Testis (tissue), 3 donors: ENCODE results near the gene BEAN1. TPM values are rescaled to one million over a fixed set of nuclear protein-coding genes. Genes with fewer than 3 reads are reported as not detected.

ENCODE experiments used
- DNase-seq: peaks from one replicate; pipeline ENCODE4 v3.0.0-alpha.2; 2019
- H3K27ac ChIP-seq, 2 donors: fragments of 200-600 bp; sonication (generic); one replicate each; pipeline ENCODE4 v1.5.1; 2019
- H3K27me3 ChIP-seq: fragments of 200-600 bp; sonication (generic); one replicate; pipeline ENCODE4 v1.5.1; 2019
- H3K36me3 ChIP-seq: fragments of 200-600 bp; sonication (generic); one replicate; pipeline ENCODE4 v1.5.1; 2017; ENCODE audit warnings: low read depth; ENCODE audit errors: missing control alignments
- H3K4me1 ChIP-seq: fragments of 200-600 bp; sonication (generic); one replicate; pipeline ENCODE4 v1.5.1; 2019
- H3K4me3 ChIP-seq, 2 donors: fragments of 200-600 bp; sonication (generic); one replicate each; pipeline ENCODE4 v1.5.1; 2017 to 2019
- H3K9me3 ChIP-seq: fragments of 200-600 bp; sonication (generic); one replicate; pipeline ENCODE4 v1.5.1; 2017
- CTCF ChIP-seq, 3 experiments: fragments of 450-650 bp in 2 of 3; fragments of 200-600 bp in 1 of 3; sonication (generic) in 1 of 3; IDR thresholded peaks; one replicate each; pipeline ENCODE4 v1.5.1; 2016 to 2019; ENCODE audit warnings: antibody characterized with exemption in 3 of 3, mild to moderate bottlenecking in 2 of 3, moderate library complexity in 1 of 3
- POLR2A ChIP-seq: fragments of 450-650 bp; IDR thresholded peaks from one replicate; pipeline ENCODE4 v1.6.1; 2017; ENCODE audit warnings: antibody characterized with exemption, mild to moderate bottlenecking, moderate library complexity
- WGBS, 2 donors: methylation state at CpG; one replicate each; pipeline ENCODE4 v1.1.5; 2018; 5-methylcytosine and 5-hydroxymethylcytosine counted together
- intact Hi-C: fragments of 100-400 bp; cut with DNase I; formaldehyde crosslinking; loops from one replicate; pipeline ENCODE4 v1.15.1; 2023; ENCODE audit warnings: low total_unique reads
- polyA plus RNA-seq: library from polyadenylated mRNA; stranded (reverse); fragments of 350-450 nt; fragmentation: Illumina TruSeq; extraction: RNeasy Lipid Tissue Mini Kit (QIAGEN cat#74804); gene quantifications from one replicate; pipeline ENCODE4 v1.2.3, GENCODE V29; 2014; ENCODE audit warnings: low read depth, low replicate concordance; ENCODE audit not compliant: insufficient read depth
- total RNA-seq, 2 donors: library from RNA; depleted of rRNA; stranded (reverse); fragments of >200 nt; gene quantifications; one replicate each; pipeline ENCODE4 v1.2.3, GENCODE V29; 2016

Gene BEAN1
- total and polyA plus RNA-seq, 3 donors from 2014 or later: 4.2 to 18.0 (median 6.1) TPM

GRCh38 chr16:66401610-66402009 is 25.5 kb upstream of the BEAN1 start:
- Histone ChIP-seq H3K27me3 (no peaks in the 10 kb centered on the region), H3K4me3 (no peak overlapping the region), H3K27ac (no peak overlapping the region), H3K36me3 (no peaks in the 10 kb centered on the region), H3K4me1 (no peaks in the 10 kb centered on the region), H3K9me3 (no peaks in the 10 kb centered on the region)
- WGBS, 2 donors: 47 to 69% methylated on average over 6 to 11 of the region's 11 CpGs
- TF ChIP-seq POLR2A: no peak
- TF ChIP-seq CTCF (IDR thresholded peaks at IDR 0.05): no peak
- no peak for DNase-seq
- intact Hi-C loops: loop anchor here (10.0 kb wide), 1 partner anchor 73 kb away; no protein-coding TSS in a partner anchor

GRCh38 chr16:66402166-66402565 is 24.9 kb upstream of the BEAN1 start:
- no peak overlapping the region for H3K4me3 ChIP-seq
- peaks cover 4% of the 10 kb centered on the region for H3K4me1 ChIP-seq
- no peak overlapping the region for H3K27ac ChIP-seq
- no peak for DNase-seq
- H3K27me3 ChIP-seq: no peaks in the 10 kb centered on the region
- no peaks in the 10 kb centered on the region for H3K36me3 ChIP-seq
- TF ChIP-seq POLR2A: no peak
- no peak for TF ChIP-seq CTCF (IDR thresholded peaks at IDR 0.05)
- intact Hi-C loops: loop anchor here (10.0 kb wide), 1 partner anchor 73 kb away; no protein-coding TSS in a partner anchor
- H3K9me3 ChIP-seq: no peaks in the 10 kb centered on the region
- 68 to 76% methylated on average over 9 to 11 of the region's 12 CpGs for WGBS, 2 donors

DNA sequence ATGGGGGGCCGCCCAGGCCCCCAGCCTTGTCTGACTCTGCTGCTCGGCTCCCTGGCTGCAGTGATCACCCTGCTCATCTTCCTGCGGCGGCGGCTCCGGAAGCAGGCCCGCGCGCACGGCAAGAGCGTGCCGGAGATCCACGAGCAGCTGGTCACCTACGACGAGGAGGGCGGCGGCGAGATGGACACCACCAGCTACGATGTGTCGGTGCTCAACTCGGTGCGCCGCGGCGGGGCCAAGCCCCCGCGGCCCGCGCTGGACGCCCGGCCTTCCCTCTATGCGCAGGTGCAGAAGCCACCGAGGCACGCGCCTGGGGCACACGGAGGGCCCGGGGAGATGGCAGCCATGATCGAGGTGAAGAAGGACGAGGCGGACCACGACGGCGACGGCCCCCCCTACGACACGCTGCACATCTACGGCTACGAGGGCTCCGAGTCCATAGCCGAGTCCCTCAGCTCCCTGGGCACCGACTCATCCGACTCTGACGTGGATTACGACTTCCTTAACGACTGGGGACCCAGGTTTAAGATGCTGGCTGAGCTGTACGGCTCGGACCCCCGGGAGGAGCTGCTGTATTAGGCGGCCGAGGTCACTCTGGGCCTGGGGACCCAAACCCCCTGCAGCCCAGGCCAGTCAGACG is 24.4 kb upstream of the BEAN1 start:
- no peaks in the 10 kb centered on the region for H3K36me3 ChIP-seq
- intact Hi-C loops: loop anchor here (10.0 kb wide), 1 partner anchor 72 kb away; no protein-coding TSS in a partner anchor
- WGBS, 2 donors: 59 to 76% methylated on average over 19 to 60 of the region's 61 CpGs

DNA sequence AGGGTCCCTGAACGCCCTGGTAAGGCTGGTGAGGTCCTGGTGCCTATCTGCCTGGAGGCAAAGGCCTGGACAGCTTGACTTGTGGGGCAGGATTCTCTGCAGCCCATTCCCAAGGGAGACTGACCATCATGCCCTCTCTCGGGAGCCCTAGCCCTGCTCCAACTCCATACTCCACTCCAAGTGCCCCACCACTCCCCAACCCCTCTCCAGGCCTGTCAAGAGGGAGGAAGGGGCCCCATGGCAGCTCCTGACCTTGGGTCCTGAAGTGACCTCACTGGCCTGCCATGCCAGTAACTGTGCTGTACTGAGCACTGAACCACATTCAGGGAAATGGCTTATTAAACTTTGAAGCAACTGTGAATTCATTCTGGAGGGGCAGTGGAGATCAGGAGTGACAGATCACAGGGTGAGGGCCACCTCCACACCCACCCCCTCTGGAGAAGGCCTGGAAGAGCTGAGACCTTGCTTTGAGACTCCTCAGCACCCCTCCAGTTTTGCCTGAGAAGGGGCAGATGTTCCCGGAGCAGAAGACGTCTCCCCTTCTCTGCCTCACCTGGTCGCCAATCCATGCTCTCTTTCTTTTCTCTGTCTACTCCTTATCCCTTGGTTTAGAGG is 23.5 kb upstream of the BEAN1 start:
- H3K4me1 ChIP-seq: peaks cover 5% of the 10 kb centered on the region
- no peak for DNase-seq
- no peaks in the 10 kb centered on the region for H3K36me3 ChIP-seq
- TF ChIP-seq POLR2A (no peak), CTCF (IDR thresholded peaks at IDR 0.05) (no peak)
- no peak overlapping the region for H3K4me3 ChIP-seq
- 76 to 98% methylated on average over 3 to 5 of the region's 5 CpGs for WGBS, 2 donors
- no peaks in the 10 kb centered on the region for H3K9me3 ChIP-seq
- no peaks in the 10 kb centered on the region for H3K27me3 ChIP-seq
- H3K27ac ChIP-seq: no peak overlapping the region
- intact Hi-C loops: loop anchor here (10.0 kb wide), 1 partner anchor 71 kb away; no protein-coding TSS in a partner anchor

More for the DNA sequence above, 24.4 kb upstream of the BEAN1 start:
- Histone ChIP-seq H3K4me3 (peak overlapping the region in 1 of 2 donors; percentile 8), H3K9me3 (no peaks in the 10 kb centered on the region), H3K27me3 (no peaks in the 10 kb centered on the region), H3K27ac (no peak overlapping the region), H3K4me1 (peaks cover 5% of the 10 kb centered on the region)
- TF ChIP-seq POLR2A (no peak), CTCF (IDR thresholded peaks at IDR 0.05) (no peak)
- no peak for DNase-seq
